Measurements from ENCODE around the gene SPINT3. TPM values are rescaled to one million over a fixed set of nuclear protein-coding genes. Genes with fewer than 3 reads are reported as not detected.
"Not testable (repeated sequence)": the region's sequence is repeated elsewhere in the genome, so short reads cannot be mapped to it uniquely, and the experiment has no call there.

Gene SPINT3
- total RNA-seq, 1 donor from 2014 or later = not detected

GRCh38 chr20:45502561-45502960, 12.9 kb downstream of the SPINT3 start:
- DNase-seq (ENCODE audit: low read depth) = no peak

- DNase-seq (ENCODE audit: low read depth) = no peak
Measured at GRCh38 chr20:45501600-45501999, 13.8 kb downstream of the SPINT3 start.

GRCh38 chr20:45500022-45500421, 15.4 kb downstream of the SPINT3 start:
- DNase-seq (ENCODE audit: low read depth) = no peak

GRCh38 chr20:45497971-45498494, 17.4 kb downstream of the SPINT3 start:
- no peak for DNase-seq (ENCODE audit: low read depth)

- no peak for DNase-seq (ENCODE audit: low read depth)
Measured at GRCh38 chr20:45496166-45496565, 19.3 kb downstream of the SPINT3 start.

- DNase-seq (ENCODE audit: low read depth) = no peak
Measured at GRCh38 chr20:45495501-45495941, 19.9 kb downstream of the SPINT3 start.

- peak; percentile 71 for DNase-seq (ENCODE audit: low read depth)
Measured at GRCh38 chr20:45489083-45489531, 26.3 kb downstream of the SPINT3 start.

GRCh38 chr20:45487231-45487635, 28.2 kb downstream of the SPINT3 start:
- DNase-seq (ENCODE audit: low read depth) = no peak

- DNase-seq (ENCODE audit: low read depth) = no peak
Measured at GRCh38 chr20:45485388-45485787, 30.0 kb downstream of the SPINT3 start.

- no peak for DNase-seq (ENCODE audit: low read depth)
Measured at GRCh38 chr20:45484676-45485075, 30.7 kb downstream of the SPINT3 start.

- no peak for DNase-seq (ENCODE audit: low read depth)
Measured at GRCh38 chr20:45479822-45480221, 35.6 kb downstream of the SPINT3 start.

GRCh38 chr20:45477530-45478148, 37.8 kb downstream of the SPINT3 start:
- not testable (repeated sequence) for DNase-seq (ENCODE audit: low read depth)

- not testable (repeated sequence) for DNase-seq (ENCODE audit: low read depth)
Measured at GRCh38 chr20:45472286-45472685, 43.1 kb downstream of the SPINT3 start.

- DNase-seq (ENCODE audit: low read depth) = peak; percentile 36
Measured at GRCh38 chr20:45470937-45471336, 44.5 kb downstream of the SPINT3 start.

- DNase-seq (ENCODE audit: low read depth) = peak; percentile 63
Measured at GRCh38 chr20:45470262-45470931, 45.0 kb downstream of the SPINT3 start.

- DNase-seq (ENCODE audit: low read depth) = peak; percentile 62
Measured at GRCh38 chr20:45469336-45470261, 45.8 kb downstream of the SPINT3 start, which contains the start of gene WFDC2. WFDC2 (plus strand) TSS chr20:45469753; CDS start chr20:45469782, 29 bp downstream.

- no peak for DNase-seq (ENCODE audit: low read depth)
Measured at GRCh38 chr20:45467861-45468260, 47.6 kb downstream of the SPINT3 start.

- no peak for DNase-seq (ENCODE audit: low read depth)
Measured at GRCh38 chr20:45467172-45467571, 48.2 kb downstream of the SPINT3 start.

- no peak for DNase-seq (ENCODE audit: low read depth)
Measured at GRCh38 chr20:45465491-45466266, 49.7 kb downstream of the SPINT3 start.

- no peak for DNase-seq (ENCODE audit: low read depth)
Measured at GRCh38 chr20:45463709-45464108, 51.7 kb downstream of the SPINT3 start.

Data from renal cortical epithelial cell (primary cell).